HG03469 (cell line): ENCODE results near the gene SPR.
A peak's percentile ranks its signal among the peaks of the same experiment; 100 is the strongest.
"Not testable (repeated sequence)": the region's sequence is repeated elsewhere in the genome, so short reads cannot be mapped to it uniquely, and the experiment has no call there.

Experiments
- ATAC-seq: cut with Tn5 transposase; IDR thresholded peaks from one replicate; pipeline ENCODE4 v1.9.1; 2021; ENCODE audit warnings: mild to moderate bottlenecking, moderate library complexity, moderate number of reproducible peaks; ENCODE audit not compliant: unreplicated experiment

Gene SPR

DNA sequence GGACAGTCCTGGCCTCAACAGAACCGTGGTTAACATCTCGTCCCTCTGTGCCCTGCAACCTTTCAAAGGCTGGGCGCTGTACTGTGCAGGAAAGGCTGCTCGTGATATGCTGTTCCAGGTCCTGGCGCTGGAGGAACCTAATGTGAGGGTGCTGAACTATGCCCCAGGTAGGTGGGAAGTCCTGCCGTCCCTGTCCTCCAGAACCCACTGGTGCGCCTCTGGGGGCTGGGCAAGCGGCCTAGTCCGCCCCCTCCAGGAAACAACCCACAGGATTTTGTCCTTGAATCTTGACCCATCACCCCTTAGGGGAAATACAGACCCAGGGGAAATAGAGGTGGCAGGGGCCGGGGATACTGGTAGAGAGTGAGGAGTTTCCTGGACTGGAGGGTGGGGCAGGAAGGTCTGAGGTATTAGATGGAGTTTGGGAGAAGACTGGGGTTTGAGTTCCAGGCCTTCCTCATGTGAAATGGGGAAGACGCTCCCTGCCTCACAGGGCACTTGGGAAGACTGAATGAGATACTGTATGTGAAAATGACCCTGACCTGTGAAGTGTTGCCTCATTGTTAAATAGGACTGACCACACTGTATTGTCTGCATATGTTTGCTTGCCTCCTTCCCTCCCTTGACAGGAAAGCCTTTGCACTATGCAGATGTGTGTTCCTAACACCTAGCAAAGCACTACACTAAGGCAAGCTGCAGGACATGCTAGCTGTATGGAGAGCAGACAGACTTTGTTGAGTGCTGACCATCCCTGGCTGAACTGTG is 1.4 kb downstream of the SPR start:
- ATAC-seq = no peak

GRCh38 chr2:72889991-72890390 is 2.8 kb downstream of the SPR start:
- ATAC-seq = no peak

DNA sequence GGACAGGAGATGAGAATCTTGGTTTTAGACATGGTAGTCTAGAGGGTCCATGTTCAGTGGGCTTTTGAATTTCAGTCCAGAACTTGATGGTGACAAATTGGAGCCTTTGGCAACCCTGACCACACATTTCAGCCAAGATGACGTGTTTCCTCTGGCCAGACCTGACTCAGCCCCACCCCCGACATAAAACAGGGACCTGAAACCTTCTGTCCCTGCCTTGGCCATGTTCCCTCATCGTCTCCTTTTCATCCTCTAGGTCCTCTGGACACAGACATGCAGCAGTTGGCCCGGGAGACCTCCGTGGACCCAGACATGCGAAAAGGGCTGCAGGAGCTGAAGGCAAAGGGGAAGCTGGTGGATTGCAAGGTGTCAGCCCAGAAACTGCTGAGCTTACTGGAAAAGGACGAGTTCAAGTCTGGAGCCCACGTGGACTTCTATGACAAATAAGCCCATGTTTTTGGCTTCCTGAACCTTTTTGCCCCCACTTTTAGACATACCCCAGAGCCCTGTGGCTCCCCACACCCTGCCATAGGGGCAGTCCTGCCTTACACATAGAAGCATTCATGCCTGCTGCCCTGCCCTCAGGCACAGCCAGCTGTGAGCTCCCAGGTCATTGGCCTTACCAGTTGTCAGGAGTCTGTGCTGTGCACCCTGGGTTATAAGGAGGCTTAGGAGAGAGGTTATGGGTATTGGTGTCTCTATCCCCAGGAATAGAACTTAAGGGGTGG is 4.0 kb downstream of the SPR start:
- ATAC-seq = no peak

GRCh38 chr2:72892506-72893173 is 5.4 kb downstream of the SPR start:
- ATAC-seq = peak; percentile 65

DNA sequence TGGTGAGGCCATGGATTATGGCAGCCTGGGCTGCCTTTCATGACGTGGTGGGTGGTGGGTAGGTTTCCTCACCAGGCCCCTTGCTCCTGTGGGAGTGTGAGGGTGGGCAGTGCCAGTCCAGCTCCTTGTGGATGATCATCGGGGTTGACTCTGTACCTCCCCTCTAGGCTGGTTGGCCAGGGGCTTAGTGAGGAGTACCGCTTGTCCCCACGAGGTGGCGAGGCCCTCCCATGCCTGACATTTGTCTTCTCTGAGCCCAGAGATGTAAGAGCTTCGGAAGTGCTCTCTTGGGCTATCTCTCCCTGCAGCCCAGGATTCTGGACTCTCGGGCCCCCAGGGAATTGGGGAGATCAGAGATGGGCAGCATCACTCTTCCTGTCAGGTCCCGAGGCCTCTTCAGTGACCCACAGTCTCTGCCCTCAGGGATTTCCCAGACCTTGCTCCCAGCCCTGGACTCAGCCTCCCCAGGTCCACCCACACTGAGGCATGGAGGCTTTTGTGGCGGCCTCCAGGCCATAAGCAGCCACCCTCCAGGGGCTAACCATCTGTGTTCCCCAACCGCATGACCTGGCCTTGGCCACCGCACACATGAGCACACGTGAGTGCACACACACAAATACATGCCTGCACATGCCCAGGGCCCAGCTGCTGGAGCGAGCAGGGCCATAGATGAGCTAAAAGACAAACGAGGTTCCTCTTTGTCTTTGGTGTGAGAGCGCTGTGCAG is 6.5 kb downstream of the SPR start:
- ATAC-seq = peak; percentile 49

GRCh38 chr2:72894514-72894913 is 7.3 kb downstream of the SPR start:
- no peak for ATAC-seq

DNA sequence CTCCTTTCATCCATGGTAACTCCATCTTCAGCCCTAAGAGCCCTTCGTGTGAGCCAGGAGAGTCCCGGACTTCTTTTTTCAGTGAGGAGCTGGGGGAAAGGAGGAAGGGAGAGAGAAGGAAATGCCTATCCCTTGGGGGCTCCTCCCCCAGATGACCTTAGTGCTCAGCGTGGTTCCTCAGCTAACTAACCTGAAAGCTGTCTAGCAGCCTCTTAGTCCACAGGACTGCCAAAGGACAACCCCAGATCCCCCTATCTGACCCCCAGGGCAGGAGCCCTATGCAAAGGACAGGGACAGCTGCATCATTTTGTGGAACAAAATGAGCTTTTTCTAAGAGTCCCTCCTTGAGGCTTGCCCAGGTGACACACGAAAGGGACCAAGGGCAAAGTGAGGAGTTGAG is 7.9 kb downstream of the SPR start:
- no peak for ATAC-seq

DNA sequence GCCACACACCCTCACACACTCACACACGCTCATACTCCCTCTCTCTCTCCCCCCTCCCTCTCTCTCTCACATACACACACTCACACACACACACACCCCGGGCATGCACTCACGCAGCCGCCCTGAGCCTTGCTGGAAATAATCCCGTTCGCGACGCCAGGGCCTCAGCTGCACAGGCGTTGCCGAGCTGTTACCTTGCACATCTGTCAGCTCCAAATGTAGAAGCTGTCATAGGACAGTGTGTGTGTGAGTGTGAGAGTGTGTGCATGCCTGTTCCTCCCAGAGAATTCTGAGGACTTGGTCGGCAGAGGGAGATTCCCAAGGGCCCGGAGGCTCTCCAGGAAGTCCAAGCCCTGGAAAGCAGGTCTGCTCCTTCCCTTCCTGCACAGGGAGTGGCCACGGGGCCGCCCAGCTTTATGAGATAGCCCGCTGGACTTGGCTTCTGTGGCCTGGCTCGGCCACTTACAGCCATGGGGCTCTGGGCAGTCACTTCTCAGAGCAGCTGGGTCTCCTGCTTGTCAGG is 8.6 kb downstream of the SPR start:
- no peak for ATAC-seq

- ATAC-seq = no peak
Observed at GRCh38 chr2:72896446-72896845, 9.2 kb downstream of the SPR start.

DNA sequence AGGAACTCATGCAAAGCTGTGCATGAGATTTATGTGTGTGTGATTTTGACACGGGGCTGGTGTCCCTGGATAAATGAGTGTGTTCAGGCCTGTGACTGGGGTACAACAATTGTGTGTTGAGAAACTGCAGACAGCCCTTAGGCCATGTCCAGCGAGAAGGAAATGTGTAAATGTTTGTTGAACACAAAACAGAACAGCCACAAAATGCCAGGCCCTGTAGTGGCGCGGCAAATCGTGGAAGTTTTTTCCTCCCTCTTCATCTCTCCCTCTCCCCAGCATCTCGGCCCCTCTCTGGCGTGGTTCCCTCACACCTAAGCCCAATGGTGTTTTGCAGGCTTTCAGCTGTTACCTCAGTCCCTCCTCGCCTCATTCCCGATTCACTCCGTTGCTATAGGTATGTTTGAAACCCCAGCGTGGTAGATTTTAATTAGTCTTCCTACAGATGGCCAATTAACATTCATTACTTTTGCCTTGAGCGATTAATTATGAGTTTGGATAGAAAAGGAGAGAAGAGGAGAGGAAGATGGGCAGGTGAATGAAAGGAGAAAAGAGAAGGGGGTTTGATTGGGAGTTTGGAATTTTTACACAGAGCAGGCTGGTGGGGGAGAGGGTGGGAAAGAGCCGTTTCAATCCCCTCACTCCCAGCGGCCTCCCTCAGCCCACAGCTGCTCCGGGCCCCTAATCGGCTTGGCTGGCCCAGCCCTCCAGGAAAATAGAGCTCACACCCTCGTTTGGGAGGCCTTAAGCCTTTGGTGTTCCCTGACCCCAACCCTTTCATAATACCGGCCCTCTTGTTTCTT is 10.8 kb downstream of the SPR start:
- ATAC-seq = no peak

DNA sequence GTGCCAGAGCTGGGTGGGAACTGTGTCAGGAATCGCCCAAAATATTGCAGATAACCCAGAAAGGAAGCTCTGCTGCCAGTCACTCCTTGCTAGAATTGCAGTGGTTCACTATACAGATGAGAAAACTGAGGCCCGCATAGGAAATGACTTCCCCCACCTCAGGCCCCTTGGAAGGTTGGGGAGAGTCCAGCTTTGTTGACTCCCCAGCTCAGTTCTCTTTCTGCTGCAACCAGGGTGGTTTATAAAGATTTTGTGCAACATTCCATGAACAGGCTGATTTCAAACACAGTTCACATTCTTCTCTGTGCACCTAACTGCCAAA is 11.3 kb downstream of the SPR start:
- ATAC-seq = no peak

GRCh38 chr2:72900191-72900825 is 13.1 kb downstream of the SPR start:
- no peak for ATAC-seq

GRCh38 chr2:72901426-72901825 is 14.2 kb downstream of the SPR start:
- no peak for ATAC-seq

DNA sequence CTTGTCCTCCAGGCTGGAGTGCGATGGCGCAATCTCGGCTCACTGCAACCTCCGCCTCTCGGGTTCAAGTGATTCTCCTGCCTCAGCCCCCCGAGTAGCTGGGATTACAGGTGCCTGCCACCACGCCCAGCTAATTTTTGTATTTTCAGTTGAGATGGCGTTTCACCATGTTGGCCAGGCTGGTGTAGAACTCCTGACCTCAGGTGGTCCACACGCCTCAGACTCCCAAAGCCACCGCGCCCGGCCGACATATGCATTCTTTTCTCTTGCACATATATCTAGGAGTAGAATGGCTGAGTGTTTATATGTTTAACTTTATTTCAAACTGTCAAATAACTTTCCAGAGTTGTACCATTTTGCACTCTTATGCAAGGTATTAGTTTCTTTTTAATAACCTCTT is 20.2 kb downstream of the SPR start:
- ATAC-seq = not testable (repeated sequence)

GRCh38 chr2:72908741-72909140 is 21.5 kb downstream of the SPR start:
- ATAC-seq = no peak

GRCh38 chr2:72911256-72911655 is 24.0 kb downstream of the SPR start:
- no peak for ATAC-seq

DNA sequence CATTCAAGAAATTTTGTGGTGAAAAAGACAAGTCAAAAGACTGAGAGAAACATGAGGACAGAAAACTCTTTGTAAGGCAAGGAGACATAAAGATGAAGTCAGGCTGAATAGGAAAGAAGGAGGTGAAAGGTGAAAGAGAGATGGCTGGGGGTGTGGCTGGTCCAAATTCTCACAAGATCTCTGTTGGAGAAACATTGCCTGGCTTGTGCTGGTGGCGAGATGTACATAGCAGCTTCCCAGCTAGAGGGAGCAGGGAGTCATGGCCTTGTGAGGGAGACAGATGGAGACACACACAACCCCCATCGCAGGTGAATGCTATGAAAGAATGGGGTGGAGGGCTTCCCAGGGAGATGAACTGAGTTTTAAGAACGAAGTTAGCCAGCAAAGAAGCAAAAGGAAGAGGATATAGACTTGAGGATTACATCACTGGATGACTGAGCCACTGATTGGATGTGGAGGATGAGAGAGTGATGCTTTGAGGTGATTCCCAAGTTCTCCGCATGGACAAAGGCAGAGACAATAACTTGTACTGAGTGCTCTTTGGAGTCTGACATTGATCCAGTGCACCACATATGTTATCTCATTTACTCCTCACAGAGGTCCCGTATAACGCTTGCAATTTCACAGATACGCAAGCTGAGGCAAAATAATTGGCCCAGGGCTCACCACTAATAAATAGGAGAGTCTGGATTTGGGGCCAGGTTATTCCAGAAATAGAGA is 26.4 kb downstream of the SPR start:
- ATAC-seq = no peak

DNA sequence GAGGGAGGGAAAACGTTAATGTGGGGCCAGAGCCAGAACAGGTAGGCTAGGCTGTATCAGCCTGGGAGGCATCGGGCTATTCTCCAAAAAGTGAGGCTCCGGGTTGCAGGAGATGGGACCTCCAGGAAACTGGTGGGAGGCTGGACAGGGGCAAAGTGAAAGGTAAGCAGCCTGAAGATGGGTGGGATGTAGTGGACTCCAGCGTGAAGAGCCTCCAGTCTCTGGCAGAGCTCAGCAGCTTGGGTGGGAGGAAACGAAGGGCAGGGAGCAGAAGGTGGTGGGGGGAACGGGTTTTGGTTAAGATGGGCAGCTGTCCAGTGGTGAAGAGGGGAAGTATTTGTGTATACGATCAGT is 27.0 kb downstream of the SPR start:
- no peak for ATAC-seq

DNA sequence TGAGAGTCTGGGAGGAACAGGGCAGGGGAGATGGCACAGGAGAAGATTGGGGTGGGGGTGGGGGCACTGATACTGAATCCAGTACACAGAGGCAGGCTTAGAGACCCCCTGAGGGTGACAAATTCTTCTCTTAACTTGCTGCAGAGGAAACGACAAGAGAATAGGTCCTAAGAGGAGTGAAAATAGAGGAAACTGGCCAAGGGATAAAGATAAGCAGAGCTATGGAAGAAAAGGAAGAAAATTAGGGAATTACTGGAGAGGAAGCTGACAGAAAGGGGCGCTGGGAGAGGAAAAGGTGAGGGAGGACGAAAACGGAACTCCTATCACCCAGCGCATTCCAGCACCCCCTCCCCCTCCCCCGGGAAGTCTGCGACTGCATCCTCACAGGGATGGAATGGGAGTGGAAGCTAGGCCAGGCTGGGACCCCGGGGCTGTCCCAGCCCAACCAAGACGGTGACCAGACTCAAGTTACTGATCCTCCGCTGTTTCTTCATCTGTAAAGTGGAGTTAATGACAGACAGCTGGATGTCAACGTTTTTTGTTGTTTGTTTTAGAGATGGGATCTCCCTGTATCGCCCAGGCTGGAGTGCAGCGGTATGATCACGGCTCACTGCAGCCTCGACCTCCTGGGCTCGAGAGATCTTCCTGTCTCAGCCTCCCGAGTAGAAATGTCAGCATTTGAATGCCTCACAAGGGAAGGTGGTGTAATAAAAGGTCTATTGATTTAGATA is 27.5 kb downstream of the SPR start:
- ATAC-seq = no peak
